Mucosa of stomach (tissue), 1 donor: ENCODE results near the gene NKX2-2.

Source experiments
- H3K27me3 ChIP-seq: one replicate; pipeline ENCODE4 v1.7.0; 2013; ENCODE audit warnings: mild to moderate bottlenecking, low read length; ENCODE audit not compliant: control insufficient read depth, insufficient read depth
- H3K36me3 ChIP-seq: one replicate; pipeline ENCODE4 v1.7.0; 2013; ENCODE audit warnings: low read length; ENCODE audit not compliant: control insufficient read depth, insufficient read depth
- H3K4me1 ChIP-seq: one replicate; pipeline ENCODE4 v1.7.0; 2013; ENCODE audit warnings: mild to moderate bottlenecking, low read length; ENCODE audit not compliant: control insufficient read depth, insufficient read depth
- H3K4me3 ChIP-seq: one replicate; pipeline ENCODE4 v1.7.0; 2013; ENCODE audit warnings: low read length
- H3K9ac ChIP-seq: one replicate; pipeline ENCODE4 v1.7.0; 2013; ENCODE audit warnings: mild to moderate bottlenecking, low read length, moderate library complexity
- H3K9me3 ChIP-seq: one replicate; pipeline ENCODE4 v1.7.0; 2013; ENCODE audit warnings: mild to moderate bottlenecking, low read length, moderate library complexity; ENCODE audit not compliant: control insufficient read depth
- donor health status: Pancreatic carcinoma.

The NKX2-2 gene

DNA sequence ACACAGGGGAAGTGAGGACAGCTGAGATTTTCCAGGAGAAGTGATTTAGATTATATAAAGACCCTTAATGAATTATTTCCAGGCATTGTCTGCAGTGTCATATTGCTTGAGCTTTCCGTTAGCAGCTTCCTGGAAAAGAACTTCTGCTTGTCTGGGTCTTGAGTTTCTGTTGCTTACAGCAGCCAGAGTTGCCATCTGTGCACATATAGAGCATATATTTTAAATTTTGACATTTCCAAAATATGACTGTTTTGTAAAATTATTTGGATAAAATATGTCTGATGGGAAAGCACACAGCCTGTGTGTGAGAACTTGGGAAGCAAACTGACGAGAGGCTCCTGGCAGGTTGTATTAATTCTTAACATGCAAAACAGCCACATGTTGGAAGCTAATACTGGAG, 21.0 kb upstream of the NKX2-2 start:
- Histone ChIP-seq H3K9ac (no peak overlapping the region), H3K4me3 (no peak overlapping the region), H3K27me3 (no peaks in the 10 kb centered on the region), H3K4me1 (no peaks in the 10 kb centered on the region), H3K36me3 (no peaks in the 10 kb centered on the region), H3K9me3 (no peaks in the 10 kb centered on the region)

DNA sequence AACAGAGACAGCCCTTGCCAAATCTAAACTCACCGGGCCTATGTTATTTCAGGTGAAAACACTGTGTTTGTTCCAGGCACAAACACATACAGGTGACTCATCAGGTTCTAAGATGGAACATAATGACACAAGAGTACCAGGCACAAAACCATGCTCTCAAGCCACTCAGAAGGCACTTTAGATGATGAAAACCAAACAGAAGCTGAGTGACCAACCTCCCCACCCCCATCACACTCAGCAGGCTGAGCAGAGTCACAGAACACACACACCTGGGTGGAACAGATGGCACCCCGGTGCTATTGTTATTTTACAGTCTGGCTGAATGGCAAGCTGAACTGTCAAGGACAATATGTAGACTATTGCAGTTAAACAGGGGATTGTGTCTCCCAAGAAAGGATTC, 20.6 kb upstream of the NKX2-2 start:
- no peak overlapping the region for H3K9ac ChIP-seq
- no peaks in the 10 kb centered on the region for H3K9me3 ChIP-seq
- no peaks in the 10 kb centered on the region for H3K36me3 ChIP-seq
- H3K4me1 ChIP-seq: no peaks in the 10 kb centered on the region
- no peaks in the 10 kb centered on the region for H3K27me3 ChIP-seq
- no peak overlapping the region for H3K4me3 ChIP-seq

DNA sequence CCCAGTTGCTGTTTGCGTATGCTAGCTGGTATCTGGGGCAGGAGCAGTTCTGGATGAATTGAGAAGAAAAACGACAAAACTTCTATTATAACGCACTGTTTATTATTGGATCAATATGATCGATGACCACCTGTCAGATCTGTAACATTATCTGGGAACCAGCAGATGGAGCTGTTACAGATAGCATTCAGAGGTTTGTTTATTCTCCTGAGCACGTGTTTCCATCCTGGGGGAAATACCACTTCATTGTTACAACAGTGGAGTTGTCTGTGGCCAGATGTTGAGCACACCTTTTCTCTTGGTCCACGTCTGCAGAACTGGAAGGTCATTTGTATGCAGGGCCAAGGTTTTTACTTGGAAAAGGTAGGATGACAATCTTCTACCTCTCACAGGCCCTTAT, 16.0 kb upstream of the NKX2-2 start:
- Histone ChIP-seq H3K27me3 (peaks cover 9% of the 10 kb centered on the region), H3K36me3 (no peaks in the 10 kb centered on the region), H3K9ac (no peak overlapping the region), H3K4me3 (no peak overlapping the region), H3K9me3 (no peaks in the 10 kb centered on the region), H3K4me1 (no peaks in the 10 kb centered on the region)

DNA sequence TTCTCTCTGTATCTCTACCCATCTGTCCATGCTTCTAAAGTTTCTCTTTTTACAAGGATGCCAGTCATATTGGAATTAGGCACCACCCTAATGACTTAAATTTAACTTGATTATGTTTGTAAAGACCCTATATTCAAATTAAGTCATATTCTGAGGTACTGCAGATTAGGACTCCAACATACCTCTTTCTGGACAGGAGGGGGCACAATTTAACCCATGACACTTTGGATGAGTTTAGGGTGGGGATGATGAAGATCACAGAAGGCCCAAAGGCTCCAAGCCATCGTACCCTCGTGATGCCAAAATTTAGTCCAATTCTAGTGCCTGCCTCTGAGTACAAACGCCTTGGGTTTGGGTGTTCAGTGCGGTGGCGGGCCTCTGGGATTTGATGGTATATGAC, 15.0 kb upstream of the NKX2-2 start:
- no peaks in the 10 kb centered on the region for H3K4me1 ChIP-seq
- peaks cover 19% of the 10 kb centered on the region for H3K27me3 ChIP-seq
- H3K9me3 ChIP-seq: no peaks in the 10 kb centered on the region
- no peak overlapping the region for H3K9ac ChIP-seq
- no peaks in the 10 kb centered on the region for H3K36me3 ChIP-seq
- no peak overlapping the region for H3K4me3 ChIP-seq

- Histone ChIP-seq H3K4me1 (no peaks in the 10 kb centered on the region), H3K36me3 (no peaks in the 10 kb centered on the region), H3K27me3 (peaks cover 29% of the 10 kb centered on the region), H3K9ac (no peak overlapping the region), H3K4me3 (no peak overlapping the region), H3K9me3 (no peaks in the 10 kb centered on the region)
Measured at GRCh38 chr20:21527908-21528307, 14.0 kb upstream of the NKX2-2 start.

GRCh38 chr20:21526776-21527175, 12.9 kb upstream of the NKX2-2 start:
- peaks cover 40% of the 10 kb centered on the region for H3K27me3 ChIP-seq
- H3K9me3 ChIP-seq: no peaks in the 10 kb centered on the region
- H3K4me1 ChIP-seq: no peaks in the 10 kb centered on the region
- no peak overlapping the region for H3K9ac ChIP-seq
- no peak overlapping the region for H3K4me3 ChIP-seq
- H3K36me3 ChIP-seq: no peaks in the 10 kb centered on the region

DNA sequence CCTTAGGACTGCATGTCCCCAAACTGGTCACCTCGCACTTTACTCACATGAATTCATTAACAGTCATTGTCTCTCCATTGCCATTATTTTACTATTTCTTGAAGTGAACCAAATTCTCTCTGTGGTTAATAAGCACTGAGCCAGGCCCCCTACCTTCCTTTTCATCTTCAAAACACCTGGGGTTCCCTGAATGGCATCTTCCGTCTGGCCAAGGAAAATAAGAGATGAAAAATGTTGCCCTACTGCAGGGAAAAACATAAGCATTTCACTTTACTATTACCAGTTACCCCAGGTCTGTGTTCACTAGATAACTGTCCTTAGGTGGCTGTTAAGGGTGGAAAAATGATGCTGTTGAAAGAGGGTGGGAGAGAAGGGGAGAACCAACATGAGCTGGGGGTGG, 10.0 kb upstream of the NKX2-2 start:
- Histone ChIP-seq H3K4me1 (no peaks in the 10 kb centered on the region), H3K27me3 (peaks cover 69% of the 10 kb centered on the region), H3K9me3 (no peaks in the 10 kb centered on the region), H3K36me3 (no peaks in the 10 kb centered on the region), H3K9ac (no peak overlapping the region), H3K4me3 (no peak overlapping the region)

DNA sequence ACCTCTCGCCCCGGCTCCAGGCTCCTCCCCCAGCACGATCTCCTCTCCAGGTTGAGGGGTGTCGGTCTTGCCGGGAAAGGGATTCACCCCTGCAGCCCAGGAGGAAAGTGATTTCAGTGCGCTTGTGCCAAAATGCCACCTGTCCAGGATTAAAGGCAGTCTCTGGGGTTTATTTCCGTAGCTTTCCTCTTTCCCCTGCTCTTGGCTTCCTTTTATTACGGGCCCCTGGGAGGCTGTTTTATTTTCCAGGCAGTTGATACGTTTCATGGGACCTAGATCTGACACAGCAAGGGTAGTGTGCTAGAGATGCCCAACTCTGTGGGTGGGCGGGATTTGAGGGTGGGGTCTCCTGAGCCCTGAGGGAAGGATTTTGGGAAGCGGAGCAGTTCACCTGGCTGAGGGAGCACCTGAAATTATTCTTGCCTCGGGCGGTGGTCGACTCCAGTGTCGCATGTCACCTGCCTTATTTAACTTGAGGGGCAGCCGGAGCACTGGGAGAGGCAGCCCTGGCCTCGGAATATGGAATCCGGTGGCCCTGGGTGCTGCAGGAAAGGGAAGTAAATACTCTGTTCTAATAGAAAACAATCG, 9.5 kb upstream of the NKX2-2 start:
- no peaks in the 10 kb centered on the region for H3K36me3 ChIP-seq
- H3K4me1 ChIP-seq: no peaks in the 10 kb centered on the region
- H3K9ac ChIP-seq: no peak overlapping the region
- no peaks in the 10 kb centered on the region for H3K9me3 ChIP-seq
- peaks cover 74% of the 10 kb centered on the region for H3K27me3 ChIP-seq
- no peak overlapping the region for H3K4me3 ChIP-seq

- no peak overlapping the region for H3K4me3 ChIP-seq
- H3K27me3 ChIP-seq: peaks cover 81% of the 10 kb centered on the region
- no peak overlapping the region for H3K9ac ChIP-seq
- no peaks in the 10 kb centered on the region for H3K4me1 ChIP-seq
- no peaks in the 10 kb centered on the region for H3K36me3 ChIP-seq
- no peaks in the 10 kb centered on the region for H3K9me3 ChIP-seq
Measured at GRCh38 chr20:21522481-21523280, 8.8 kb upstream of the NKX2-2 start.

DNA sequence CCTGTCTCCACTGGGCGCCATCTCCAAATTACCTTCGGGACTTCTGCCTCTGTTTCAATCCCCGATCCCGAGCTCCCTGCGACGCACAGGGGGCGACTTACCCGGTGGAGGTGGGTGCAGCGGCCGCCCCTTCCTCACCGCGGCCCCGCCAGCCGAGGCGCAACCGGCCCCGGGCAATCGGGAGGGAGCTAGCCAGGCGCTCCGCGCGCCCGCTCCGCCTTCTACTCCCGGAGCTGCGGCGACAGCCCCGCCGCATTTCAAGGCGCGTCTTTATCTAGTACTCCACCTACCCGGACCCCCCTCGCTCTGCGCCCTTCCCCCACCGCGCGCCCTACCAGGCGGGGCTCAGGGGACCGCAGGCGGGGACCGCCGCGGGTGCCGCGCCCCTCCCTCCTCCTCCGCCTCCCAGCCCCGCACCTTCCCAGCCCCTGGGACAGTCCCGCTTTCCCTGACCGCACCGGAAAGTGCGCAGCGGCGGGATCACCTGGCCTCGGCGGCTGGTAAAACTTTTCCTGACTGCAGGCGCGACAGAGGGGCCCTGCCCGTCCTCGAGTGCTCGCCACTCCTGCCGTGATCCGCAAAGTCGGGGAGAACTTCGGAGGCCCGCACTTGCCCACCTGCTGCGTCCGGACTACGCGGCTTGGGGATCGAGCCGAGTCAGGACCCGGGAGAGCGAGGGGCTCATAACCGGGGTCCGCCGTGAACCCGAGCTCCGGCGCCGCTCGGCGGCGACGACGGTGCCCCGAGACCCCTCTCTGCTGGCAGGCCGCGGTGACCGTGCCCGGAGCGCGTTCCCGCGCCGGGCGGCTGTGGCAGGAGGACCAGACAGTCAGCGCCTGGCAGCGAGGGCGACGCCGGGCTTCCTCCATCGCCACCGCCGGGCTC, 8.0 kb upstream of the NKX2-2 start:
- H3K27me3 ChIP-seq: peaks cover 89% of the 10 kb centered on the region
- H3K9me3 ChIP-seq: no peaks in the 10 kb centered on the region
- no peaks in the 10 kb centered on the region for H3K4me1 ChIP-seq
- no peak overlapping the region for H3K4me3 ChIP-seq
- H3K36me3 ChIP-seq: no peaks in the 10 kb centered on the region
- H3K9ac ChIP-seq: no peak overlapping the region

- H3K9me3 ChIP-seq: no peaks in the 10 kb centered on the region
- H3K4me3 ChIP-seq: no peak overlapping the region
- no peaks in the 10 kb centered on the region for H3K4me1 ChIP-seq
- H3K9ac ChIP-seq: peak overlapping the region; percentile 56
- no peaks in the 10 kb centered on the region for H3K36me3 ChIP-seq
- H3K27me3 ChIP-seq: peaks cover 98% of the 10 kb centered on the region
Measured at GRCh38 chr20:21520702-21521595, 7.1 kb upstream of the NKX2-2 start.
